Measurements from ENCODE around the gene LETMD1. TPM values are rescaled to one million over a fixed set of nuclear protein-coding genes. Genes with fewer than 3 reads are reported as not detected.
"Not testable (repeated sequence)": the region's sequence is repeated elsewhere in the genome, so short reads cannot be mapped to it uniquely, and the experiment has no call there.

Gene LETMD1
- total and polyA plus RNA-seq, 2 experiments from 2014 or later: 23.5 to 47.3 TPM

- H3K9me3 ChIP-seq (ENCODE audit: low read depth): no peaks in the 10 kb centered on the region
- no peaks in the 10 kb centered on the region for H3K27me3 ChIP-seq
- DNase-seq (ENCODE audit: low read depth in 1 of 2, low spot score in 1 of 2): peak; percentile 6 to 21
- H3K4me3 ChIP-seq: no peak overlapping the region
- peaks cover 13% of the 10 kb centered on the region for H3K4me1 ChIP-seq (ENCODE audit: low read depth)
- TF ChIP-seq CTCF (IDR thresholded peaks at IDR 0.05; ENCODE audit: low read depth, low read length): no peak
- H3K27ac ChIP-seq: no peak overlapping the region
- H3K36me3 ChIP-seq: peaks cover 7% of the 10 kb centered on the region
Measured at GRCh38 chr12:51077930-51078329, 29.8 kb downstream of the LETMD1 start.

- H3K4me3 ChIP-seq; H3K36me3 ChIP-seq; DNase-seq (ENCODE audit: low read depth in 1 of 2, low spot score in 1 of 2); H3K27ac ChIP-seq; H3K9me3 ChIP-seq (ENCODE audit: low read depth); H3K27me3 ChIP-seq: not testable (repeated sequence)
- peaks cover 13% of the 10 kb centered on the region for H3K4me1 ChIP-seq (ENCODE audit: low read depth)
Measured at GRCh38 chr12:51078346-51078745, 30.2 kb downstream of the LETMD1 start.

- not testable (repeated sequence) for H3K36me3 ChIP-seq; H3K27me3 ChIP-seq; H3K4me3 ChIP-seq; DNase-seq (ENCODE audit: low read depth in 1 of 2, low spot score in 1 of 2); H3K9me3 ChIP-seq (ENCODE audit: low read depth); H3K27ac ChIP-seq
- peaks cover 13% of the 10 kb centered on the region for H3K4me1 ChIP-seq (ENCODE audit: low read depth)
Measured at GRCh38 chr12:51078866-51079265, 30.7 kb downstream of the LETMD1 start.

GRCh38 chr12:51080136-51080535 is 32.0 kb downstream of the LETMD1 start:
- H3K36me3 ChIP-seq: no peaks in the 10 kb centered on the region
- no peak overlapping the region for H3K27ac ChIP-seq
- H3K27me3 ChIP-seq: no peaks in the 10 kb centered on the region
- H3K4me1 ChIP-seq (ENCODE audit: low read depth): peaks cover 13% of the 10 kb centered on the region
- H3K9me3 ChIP-seq (ENCODE audit: low read depth): no peaks in the 10 kb centered on the region
- no peak for TF ChIP-seq CTCF (IDR thresholded peaks at IDR 0.05; ENCODE audit: low read depth, low read length)
- no peak for DNase-seq (ENCODE audit: low read depth in 1 of 2, low spot score in 1 of 2)
- no peak overlapping the region for H3K4me3 ChIP-seq

- no peaks in the 10 kb centered on the region for H3K36me3 ChIP-seq
- H3K4me1 ChIP-seq (ENCODE audit: low read depth): peaks cover 13% of the 10 kb centered on the region
- H3K27me3 ChIP-seq: no peaks in the 10 kb centered on the region
- no peak for TF ChIP-seq CTCF (IDR thresholded peaks at IDR 0.05; ENCODE audit: low read depth, low read length)
- H3K9me3 ChIP-seq (ENCODE audit: low read depth): no peaks in the 10 kb centered on the region
- no peak overlapping the region for H3K4me3 ChIP-seq
- no peak for DNase-seq (ENCODE audit: low read depth in 1 of 2, low spot score in 1 of 2)
- H3K27ac ChIP-seq: no peak overlapping the region
Measured at GRCh38 chr12:51081421-51081820, 33.3 kb downstream of the LETMD1 start.

GRCh38 chr12:51082561-51083125 is 34.5 kb downstream of the LETMD1 start:
- TF ChIP-seq CTCF (IDR thresholded peaks at IDR 0.05; ENCODE audit: low read depth, low read length): no peak

More at GRCh38 chr12:51082561-51083125, 34.5 kb downstream of the LETMD1 start:
- H3K27ac ChIP-seq: peak overlapping the region; percentile 94
- H3K36me3 ChIP-seq: no peaks in the 10 kb centered on the region
- no peaks in the 10 kb centered on the region for H3K27me3 ChIP-seq
- H3K9me3 ChIP-seq (ENCODE audit: low read depth): no peaks in the 10 kb centered on the region
- H3K4me1 ChIP-seq (ENCODE audit: low read depth): peaks cover 13% of the 10 kb centered on the region
- DNase-seq (ENCODE audit: low read depth in 1 of 2, low spot score in 1 of 2): peak in 1 of 2 donors; percentile 42
- H3K4me3 ChIP-seq: peak overlapping the region; percentile 73
